RKO (cell line): ENCODE results near the gene VDR.
A peak's percentile ranks its signal among the peaks of the same experiment; 100 is the strongest.

Source experiments
- DNase-seq: peaks from one replicate; pipeline ENCODE4 v3.0.0-alpha.2; 2016; ENCODE audit warnings: low spot score

VDR gene

GRCh38 chr12:47930634-47931033 lies 25.8 kb upstream of the VDR start:
- no peak for DNase-seq

GRCh38 chr12:47927346-47927745 lies 22.6 kb upstream of the VDR start:
- no peak for DNase-seq

- DNase-seq, result no peak
These were observed 17.1 kb upstream of the VDR start for GRCh38 chr12:47921907-47922306.

- DNase-seq, result no peak
These were observed 16.1 kb upstream of the VDR start for GRCh38 chr12:47920913-47921312.

- no peak for DNase-seq
These were observed 8.3 kb upstream of the VDR start for GRCh38 chr12:47913081-47913480.

- DNase-seq, result no peak
These were observed 7.8 kb upstream of the VDR start for GRCh38 chr12:47912556-47912955.

- no peak for DNase-seq
These were observed 6.2 kb upstream of the VDR start for GRCh38 chr12:47910981-47911380.

- no peak for DNase-seq
These were observed 5.7 kb upstream of the VDR start for GRCh38 chr12:47910486-47910885.

GRCh38 chr12:47909839-47910465 lies 5.2 kb upstream of the VDR start:
- no peak for DNase-seq

- no peak for DNase-seq
These were observed 3.9 kb upstream of the VDR start for GRCh38 chr12:47908738-47909137.

- no peak for DNase-seq
These were observed 3.2 kb upstream of the VDR start for GRCh38 chr12:47907851-47908454.

GRCh38 chr12:47903927-47904712 lies 674 bp downstream of the VDR start:
- DNase-seq, result peak; percentile 73

GRCh38 chr12:47903151-47903611 lies 1.6 kb downstream of the VDR start:
- DNase-seq, result peak; percentile 12

- DNase-seq, result no peak
These were observed 2.6 kb downstream of the VDR start for GRCh38 chr12:47902131-47902639.

- no peak for DNase-seq
These were observed 3.1 kb downstream of the VDR start for GRCh38 chr12:47901718-47902093.

- no peak for DNase-seq
These were observed 3.6 kb downstream of the VDR start for GRCh38 chr12:47901063-47901717.

- DNase-seq, result no peak
These were observed 4.4 kb downstream of the VDR start for GRCh38 chr12:47900131-47901062.

GRCh38 chr12:47899466-47899865 lies 5.3 kb downstream of the VDR start:
- DNase-seq, result no peak

GRCh38 chr12:47896633-47897032 lies 8.2 kb downstream of the VDR start:
- DNase-seq, result no peak

- no peak for DNase-seq
These were observed 8.8 kb downstream of the VDR start for GRCh38 chr12:47896022-47896421.

- no peak for DNase-seq
These were observed 10.1 kb downstream of the VDR start for GRCh38 chr12:47894652-47895051.
